CD4-positive, alpha-beta T cell treated with Interleukin-6 at 100 ng/mL for 8 hours (primary cell): ENCODE measurements around the gene RNASEH2B.

Experiments
- DNase-seq: peaks from one replicate; pipeline ENCODE4 v3.0.0-alpha.2; 2020; ENCODE audit warnings: mixed read lengths, low spot score

RNASEH2B gene

GRCh38 chr13:50998326-50998725 is 88.7 kb downstream of the RNASEH2B start:
- no peak for DNase-seq

GRCh38 chr13:50999641-51000040 is 90.0 kb downstream of the RNASEH2B start:
- no peak for DNase-seq

GRCh38 chr13:51000061-51000460 is 90.5 kb downstream of the RNASEH2B start:
- DNase-seq = no peak

GRCh38 chr13:51000571-51001260 is 91.1 kb downstream of the RNASEH2B start:
- no peak for DNase-seq

GRCh38 chr13:51001335-51001734 is 91.7 kb downstream of the RNASEH2B start:
- DNase-seq = no peak

GRCh38 chr13:51002736-51003135 is 93.1 kb downstream of the RNASEH2B start:
- DNase-seq = no peak

GRCh38 chr13:51003642-51004041 is 94.1 kb downstream of the RNASEH2B start:
- no peak for DNase-seq

GRCh38 chr13:51004111-51004865 is 94.7 kb downstream of the RNASEH2B start:
- no peak for DNase-seq

GRCh38 chr13:51004918-51005460 is 95.4 kb downstream of the RNASEH2B start:
- no peak for DNase-seq

GRCh38 chr13:51005566-51005965 is 96.0 kb downstream of the RNASEH2B start:
- no peak for DNase-seq
